Liver (tissue), 9 donors: ENCODE measurements around the gene ATF7. TPM values are rescaled to one million over a fixed set of nuclear protein-coding genes. Genes with fewer than 3 reads are reported as not detected.

Experiments
- DNase-seq: peaks from one replicate; pipeline ENCODE4 v3.0.0-alpha.2; 2017; ENCODE audit warnings: low spot score
- H3K27ac ChIP-seq, 2 donors: one replicate each; pipeline ENCODE4 v1.7.0; 2013; ENCODE audit warnings: inconsistent platforms in 2 of 2, low read length in 2 of 2, control low read depth in 1 of 2, low read depth in 1 of 2, mild to moderate bottlenecking in 1 of 2
- H3K27me3 ChIP-seq, 4 donors: one replicate each; pipeline versions ENCODE4 v1.6.1 to v1.7.0; 2013; ENCODE audit warnings: low read length in 3 of 4, inconsistent platforms in 1 of 4, mild to moderate bottlenecking in 1 of 4, moderate library complexity in 1 of 4; ENCODE audit not compliant: control insufficient read depth in 4 of 4, insufficient read depth in 4 of 4
- H3K36me3 ChIP-seq, 4 donors: one replicate each; pipeline versions ENCODE4 v1.6.1 to v1.7.0; 2013; ENCODE audit warnings: low read length in 3 of 4, mild to moderate bottlenecking in 3 of 4, low read depth in 1 of 4, moderate library complexity in 1 of 4; ENCODE audit not compliant: control insufficient read depth in 4 of 4, insufficient read depth in 3 of 4
- H3K4me1 ChIP-seq, 4 donors: one replicate each; pipeline versions ENCODE4 v1.6.1 to v1.7.0; 2013; ENCODE audit warnings: low read length in 3 of 4, mild to moderate bottlenecking in 3 of 4, moderate library complexity in 1 of 4; ENCODE audit not compliant: control insufficient read depth in 4 of 4, insufficient read depth in 4 of 4
- H3K4me3 ChIP-seq, 3 donors: one replicate each; pipeline versions ENCODE4 v1.6.1 to v1.7.0; 2013; ENCODE audit warnings: low read length in 3 of 3, control low read depth in 1 of 3, low read depth in 1 of 3, mild to moderate bottlenecking in 1 of 3
- H3K9ac ChIP-seq, 2 donors: one replicate each; pipeline ENCODE4 v1.7.0; 2013; ENCODE audit warnings: low read length in 2 of 2, mild to moderate bottlenecking in 2 of 2, moderate library complexity in 2 of 2, control low read depth in 1 of 2, low read depth in 1 of 2
- H3K9me3 ChIP-seq, 4 donors: one replicate each; pipeline versions ENCODE4 v1.6.1 to v1.7.0; 2013; ENCODE audit warnings: low read length in 3 of 4; ENCODE audit not compliant: control insufficient read depth in 4 of 4
- EGR1 ChIP-seq, 2 donors: IDR thresholded peaks; 2 replicates each; pipeline ENCODE4 v1.6.1; 2016 to 2018; ENCODE audit warnings: antibody characterized with exemption in 2 of 2, low read depth in 2 of 2
- FOXA2 ChIP-seq: IDR thresholded peaks from 2 replicates; pipeline ENCODE4 v1.6.1; 2016; ENCODE audit warnings: antibody characterized with exemption
- GABPA ChIP-seq, 2 donors: IDR thresholded peaks in 1 of 2; conservative IDR thresholded peaks in 1 of 2; 2 replicates each; pipeline ENCODE4 v1.6.1; 2016; ENCODE audit warnings: antibody characterized with exemption in 2 of 2, mild to moderate bottlenecking in 1 of 2, moderate library complexity in 1 of 2
- HNF4A ChIP-seq, 2 donors: conservative IDR thresholded peaks; 2 replicates each; pipeline ENCODE4 v1.6.1; 2016; ENCODE audit warnings: antibody characterized with exemption in 2 of 2, mild to moderate bottlenecking in 2 of 2
- HNF4G ChIP-seq: IDR thresholded peaks from 2 replicates; pipeline ENCODE4 v1.6.1; 2016; ENCODE audit warnings: antibody characterized with exemption
- JUND ChIP-seq, 2 donors: IDR thresholded peaks; 2 replicates each; pipeline ENCODE4 v1.6.1; 2016; ENCODE audit warnings: antibody characterized with exemption in 2 of 2
- NR2F2 ChIP-seq: IDR thresholded peaks from 2 replicates; pipeline ENCODE4 v1.6.1; 2016; ENCODE audit warnings: antibody characterized with exemption
- RAD21 ChIP-seq, 2 donors: IDR thresholded peaks; 2 replicates each; pipeline ENCODE4 v1.6.1; 2016; ENCODE audit warnings: antibody characterized with exemption in 2 of 2, mild to moderate bottlenecking in 2 of 2
- RXRA ChIP-seq, 2 donors: IDR thresholded peaks; 2 replicates each; pipeline ENCODE4 v1.6.1; 2017 to 2018; ENCODE audit warnings: antibody characterized with exemption in 2 of 2, mild to moderate bottlenecking in 1 of 2
- SP1 ChIP-seq: IDR thresholded peaks from 2 replicates; pipeline ENCODE4 v1.6.1; 2018; ENCODE audit warnings: antibody characterized with exemption, mild to moderate bottlenecking
- TAF1 ChIP-seq: conservative IDR thresholded peaks from 2 replicates; pipeline ENCODE4 v1.6.1; 2016; ENCODE audit warnings: antibody characterized with exemption, mild to moderate bottlenecking
- YY1 ChIP-seq: IDR thresholded peaks from 2 replicates; pipeline ENCODE4 v1.6.1; 2016; ENCODE audit warnings: antibody characterized with exemption, mild to moderate bottlenecking
- WGBS: extraction: QIAGEN DNeasy Blood & Tissue Kit; methylation state at CpG from one replicate; pipeline ENCODE4 v1.1.7; 2013; 5-methylcytosine and 5-hydroxymethylcytosine counted together
- polyA plus RNA-seq, 2 donors: library from polyadenylated mRNA; stranded (reverse) in 1 of 2; unstranded in 1 of 2; fragments of 200-250 nt in 1 of 2; fragments of >200 nt in 1 of 2; fragmentation: Nextera tagmentation in 1 of 2; extraction: Ambion mirVana in 1 of 2; gene quantifications; one replicate each; pipeline versions ENCODE4 v1.2.1 to v1.2.3, GENCODE V29; 2013 to 2015
- total RNA-seq, 2 donors: library from RNA; depleted of rRNA; stranded (reverse); fragments of >200 nt; gene quantifications; one replicate each; pipeline ENCODE4 v1.2.3, GENCODE V29; 2014
- TF ChIP-seq, protein P1 (sequence below): IDR thresholded peaks from 2 replicates; pipeline ENCODE4 v1.6.1; 2016; ENCODE audit warnings: antibody characterized with exemption
- TF ChIP-seq, protein P2 (sequence below): IDR thresholded peaks from 2 replicates; pipeline ENCODE4 v1.6.1; 2016; ENCODE audit warnings: antibody characterized with exemption, mild to moderate bottlenecking
- TF ChIP-seq, protein P3 (sequence below): fragments of 150-350 bp; IDR thresholded peaks from 2 replicates; pipeline ENCODE4 v1.5.1; 2017; ENCODE audit warnings: improper control_type of control experiment, low read depth, low read length; ENCODE audit not compliant: missing input control
- TF ChIP-seq, protein P4 (sequence below): IDR thresholded peaks from 2 replicates; pipeline ENCODE4 v1.6.1; 2016; ENCODE audit warnings: antibody characterized with exemption
- TF ChIP-seq, protein P5 (sequence below): IDR thresholded peaks from 2 replicates; pipeline ENCODE4 v1.6.1; 2016; ENCODE audit warnings: antibody characterized with exemption
- donor health status: healthy.
- donor health status: healthy.
- donor health status: healthy.
- donor health status: healthy.
- donor health status: healthy.

ATF7 gene
- total and polyA plus RNA-seq, 4 donors, result 5.3 to 14.5 (median 9.9) TPM

DNA sequence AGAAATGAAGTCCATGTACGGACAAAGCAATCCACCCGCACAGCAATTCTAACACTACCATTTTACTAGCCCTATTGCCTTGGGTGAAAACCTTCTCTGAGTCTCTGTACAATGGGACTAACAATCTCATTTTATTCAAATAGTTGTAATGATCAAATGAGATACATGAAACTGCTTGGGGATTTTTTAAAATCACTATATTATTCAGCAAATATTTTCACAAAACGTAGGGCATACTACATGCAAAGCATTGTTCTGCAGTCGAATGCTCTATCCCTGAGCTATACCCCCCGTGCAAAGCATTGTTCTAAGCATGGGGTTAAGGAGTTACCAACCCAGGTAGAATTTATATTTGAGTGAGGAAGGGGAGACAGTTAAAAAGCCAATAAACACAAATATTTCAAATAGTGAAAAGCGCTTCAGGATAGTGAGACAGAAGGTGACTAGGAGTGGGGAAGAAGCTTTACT lies 554 bp upstream of the ATF7 start:
- Histone ChIP-seq H3K27ac (peak overlapping the region; percentile 88 to 94), H3K27me3 (no peaks in the 10 kb centered on the region), H3K9me3 (no peaks in the 10 kb centered on the region), H3K4me3 (peak overlapping the region; percentile 36 to 97 (median 64)), H3K4me1 (peaks cover 3 to 40% (median 29%) of the 10 kb centered on the region in 4 donors), H3K36me3 (no peaks in the 10 kb centered on the region), H3K9ac (peak overlapping the region; percentile 35 to 85)
- no peak for DNase-seq
- WGBS, result 41% methylated on average over 6 of the region's 6 CpGs
- no peak for TF ChIP-seq HNF4G
- TF ChIP-seq FOXA2, result no peak
- TF ChIP-seq EGR1 (IDR thresholded peaks at IDR 0.05; ENCODE audit: low read depth in 2 of 2), result no peak
- TF ChIP-seq, protein P1, sequence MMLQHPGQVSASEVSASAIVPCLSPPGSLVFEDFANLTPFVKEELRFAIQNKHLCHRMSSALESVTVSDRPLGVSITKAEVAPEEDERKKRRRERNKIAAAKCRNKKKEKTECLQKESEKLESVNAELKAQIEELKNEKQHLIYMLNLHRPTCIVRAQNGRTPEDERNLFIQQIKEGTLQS, result no peak

DNA sequence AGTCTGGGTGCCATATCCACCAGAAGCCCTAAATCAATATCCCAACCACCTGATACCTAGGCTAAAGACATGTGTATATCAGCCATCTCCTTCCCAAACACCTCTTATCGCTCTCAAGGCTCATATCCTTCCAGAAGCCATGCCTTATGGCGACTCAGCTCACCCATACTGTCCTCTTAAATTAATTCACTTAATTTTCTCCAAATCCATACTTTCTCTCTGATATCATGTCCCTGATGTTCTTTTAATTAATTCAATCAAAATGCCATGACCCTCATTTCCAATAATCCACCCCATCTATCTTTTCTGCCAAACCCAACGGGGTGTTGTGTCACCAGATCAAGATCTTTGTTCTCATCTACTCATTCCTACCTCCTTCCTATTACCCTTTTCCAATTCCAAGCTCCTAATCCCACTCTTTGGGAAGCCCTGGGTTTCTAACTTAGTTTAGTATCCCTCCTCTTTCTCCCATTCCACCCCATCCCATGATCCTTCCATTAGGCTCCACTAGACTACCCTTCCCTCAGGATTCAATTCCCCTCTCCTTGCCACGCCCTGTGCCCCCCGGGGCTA lies 723 bp downstream of the ATF7 start:
- H3K36me3 ChIP-seq, result no peaks in the 10 kb centered on the region
- peak overlapping the region; percentile 96 to 98 for H3K9ac ChIP-seq
- H3K4me3 ChIP-seq, result peak overlapping the region; percentile 64 to 97 (median 90)
- H3K27ac ChIP-seq, result peak overlapping the region; percentile 88 to 94
- TF ChIP-seq TAF1 (no peak), NR2F2 (no peak), GABPA (IDR thresholded peaks at IDR 0.05 in 1 of 2, conservative IDR thresholded peaks at IDR 0.05 in 1 of 2) (no peak), SP1 (no peak), EGR1 (IDR thresholded peaks at IDR 0.05; ENCODE audit: low read depth in 2 of 2) (no peak), YY1 (no peak), HNF4A (conservative IDR thresholded peaks at IDR 0.05) (no peak), HNF4G (no peak), JUND (IDR thresholded peaks at IDR 0.05) (no peak), RXRA (IDR thresholded peaks at IDR 0.05) (no peak), FOXA2 (no peak), RAD21 (IDR thresholded peaks at IDR 0.05) (no peak)
- TF ChIP-seq, protein P2, sequence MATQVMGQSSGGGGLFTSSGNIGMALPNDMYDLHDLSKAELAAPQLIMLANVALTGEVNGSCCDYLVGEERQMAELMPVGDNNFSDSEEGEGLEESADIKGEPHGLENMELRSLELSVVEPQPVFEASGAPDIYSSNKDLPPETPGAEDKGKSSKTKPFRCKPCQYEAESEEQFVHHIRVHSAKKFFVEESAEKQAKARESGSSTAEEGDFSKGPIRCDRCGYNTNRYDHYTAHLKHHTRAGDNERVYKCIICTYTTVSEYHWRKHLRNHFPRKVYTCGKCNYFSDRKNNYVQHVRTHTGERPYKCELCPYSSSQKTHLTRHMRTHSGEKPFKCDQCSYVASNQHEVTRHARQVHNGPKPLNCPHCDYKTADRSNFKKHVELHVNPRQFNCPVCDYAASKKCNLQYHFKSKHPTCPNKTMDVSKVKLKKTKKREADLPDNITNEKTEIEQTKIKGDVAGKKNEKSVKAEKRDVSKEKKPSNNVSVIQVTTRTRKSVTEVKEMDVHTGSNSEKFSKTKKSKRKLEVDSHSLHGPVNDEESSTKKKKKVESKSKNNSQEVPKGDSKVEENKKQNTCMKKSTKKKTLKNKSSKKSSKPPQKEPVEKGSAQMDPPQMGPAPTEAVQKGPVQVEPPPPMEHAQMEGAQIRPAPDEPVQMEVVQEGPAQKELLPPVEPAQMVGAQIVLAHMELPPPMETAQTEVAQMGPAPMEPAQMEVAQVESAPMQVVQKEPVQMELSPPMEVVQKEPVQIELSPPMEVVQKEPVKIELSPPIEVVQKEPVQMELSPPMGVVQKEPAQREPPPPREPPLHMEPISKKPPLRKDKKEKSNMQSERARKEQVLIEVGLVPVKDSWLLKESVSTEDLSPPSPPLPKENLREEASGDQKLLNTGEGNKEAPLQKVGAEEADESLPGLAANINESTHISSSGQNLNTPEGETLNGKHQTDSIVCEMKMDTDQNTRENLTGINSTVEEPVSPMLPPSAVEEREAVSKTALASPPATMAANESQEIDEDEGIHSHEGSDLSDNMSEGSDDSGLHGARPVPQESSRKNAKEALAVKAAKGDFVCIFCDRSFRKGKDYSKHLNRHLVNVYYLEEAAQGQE, result no peak
- TF ChIP-seq, protein P1, result no peak
- TF ChIP-seq, protein P3, sequence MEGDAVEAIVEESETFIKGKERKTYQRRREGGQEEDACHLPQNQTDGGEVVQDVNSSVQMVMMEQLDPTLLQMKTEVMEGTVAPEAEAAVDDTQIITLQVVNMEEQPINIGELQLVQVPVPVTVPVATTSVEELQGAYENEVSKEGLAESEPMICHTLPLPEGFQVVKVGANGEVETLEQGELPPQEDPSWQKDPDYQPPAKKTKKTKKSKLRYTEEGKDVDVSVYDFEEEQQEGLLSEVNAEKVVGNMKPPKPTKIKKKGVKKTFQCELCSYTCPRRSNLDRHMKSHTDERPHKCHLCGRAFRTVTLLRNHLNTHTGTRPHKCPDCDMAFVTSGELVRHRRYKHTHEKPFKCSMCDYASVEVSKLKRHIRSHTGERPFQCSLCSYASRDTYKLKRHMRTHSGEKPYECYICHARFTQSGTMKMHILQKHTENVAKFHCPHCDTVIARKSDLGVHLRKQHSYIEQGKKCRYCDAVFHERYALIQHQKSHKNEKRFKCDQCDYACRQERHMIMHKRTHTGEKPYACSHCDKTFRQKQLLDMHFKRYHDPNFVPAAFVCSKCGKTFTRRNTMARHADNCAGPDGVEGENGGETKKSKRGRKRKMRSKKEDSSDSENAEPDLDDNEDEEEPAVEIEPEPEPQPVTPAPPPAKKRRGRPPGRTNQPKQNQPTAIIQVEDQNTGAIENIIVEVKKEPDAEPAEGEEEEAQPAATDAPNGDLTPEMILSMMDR, result no peak
- TF ChIP-seq, protein P4, sequence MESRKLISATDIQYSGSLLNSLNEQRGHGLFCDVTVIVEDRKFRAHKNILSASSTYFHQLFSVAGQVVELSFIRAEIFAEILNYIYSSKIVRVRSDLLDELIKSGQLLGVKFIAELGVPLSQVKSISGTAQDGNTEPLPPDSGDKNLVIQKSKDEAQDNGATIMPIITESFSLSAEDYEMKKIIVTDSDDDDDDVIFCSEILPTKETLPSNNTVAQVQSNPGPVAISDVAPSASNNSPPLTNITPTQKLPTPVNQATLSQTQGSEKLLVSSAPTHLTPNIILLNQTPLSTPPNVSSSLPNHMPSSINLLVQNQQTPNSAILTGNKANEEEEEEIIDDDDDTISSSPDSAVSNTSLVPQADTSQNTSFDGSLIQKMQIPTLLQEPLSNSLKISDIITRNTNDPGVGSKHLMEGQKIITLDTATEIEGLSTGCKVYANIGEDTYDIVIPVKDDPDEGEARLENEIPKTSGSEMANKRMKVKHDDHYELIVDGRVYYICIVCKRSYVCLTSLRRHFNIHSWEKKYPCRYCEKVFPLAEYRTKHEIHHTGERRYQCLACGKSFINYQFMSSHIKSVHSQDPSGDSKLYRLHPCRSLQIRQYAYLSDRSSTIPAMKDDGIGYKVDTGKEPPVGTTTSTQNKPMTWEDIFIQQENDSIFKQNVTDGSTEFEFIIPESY, result no peak
- TF ChIP-seq, protein P5, sequence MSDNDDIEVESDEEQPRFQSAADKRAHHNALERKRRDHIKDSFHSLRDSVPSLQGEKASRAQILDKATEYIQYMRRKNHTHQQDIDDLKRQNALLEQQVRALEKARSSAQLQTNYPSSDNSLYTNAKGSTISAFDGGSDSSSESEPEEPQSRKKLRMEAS, result no peak
- no peaks in the 10 kb centered on the region for H3K27me3 ChIP-seq
- WGBS, result 17% methylated on average over 5 of the region's 5 CpGs
- DNase-seq, result no peak
- H3K4me1 ChIP-seq, result peaks cover 3 to 40% (median 29%) of the 10 kb centered on the region in 4 donors
- no peaks in the 10 kb centered on the region for H3K9me3 ChIP-seq
